GM19438 (cell line): ENCODE data around the gene MRPS24.
"Not testable (repeated sequence)": the region's sequence is repeated elsewhere in the genome, so short reads cannot be mapped to it uniquely, and the experiment has no call there.

Experiments
- ATAC-seq: cut with Tn5 transposase; IDR thresholded peaks from one replicate; pipeline ENCODE4 v1.9.1; 2021; ENCODE audit warnings: low read depth; ENCODE audit not compliant: unreplicated experiment

The MRPS24 gene

DNA sequence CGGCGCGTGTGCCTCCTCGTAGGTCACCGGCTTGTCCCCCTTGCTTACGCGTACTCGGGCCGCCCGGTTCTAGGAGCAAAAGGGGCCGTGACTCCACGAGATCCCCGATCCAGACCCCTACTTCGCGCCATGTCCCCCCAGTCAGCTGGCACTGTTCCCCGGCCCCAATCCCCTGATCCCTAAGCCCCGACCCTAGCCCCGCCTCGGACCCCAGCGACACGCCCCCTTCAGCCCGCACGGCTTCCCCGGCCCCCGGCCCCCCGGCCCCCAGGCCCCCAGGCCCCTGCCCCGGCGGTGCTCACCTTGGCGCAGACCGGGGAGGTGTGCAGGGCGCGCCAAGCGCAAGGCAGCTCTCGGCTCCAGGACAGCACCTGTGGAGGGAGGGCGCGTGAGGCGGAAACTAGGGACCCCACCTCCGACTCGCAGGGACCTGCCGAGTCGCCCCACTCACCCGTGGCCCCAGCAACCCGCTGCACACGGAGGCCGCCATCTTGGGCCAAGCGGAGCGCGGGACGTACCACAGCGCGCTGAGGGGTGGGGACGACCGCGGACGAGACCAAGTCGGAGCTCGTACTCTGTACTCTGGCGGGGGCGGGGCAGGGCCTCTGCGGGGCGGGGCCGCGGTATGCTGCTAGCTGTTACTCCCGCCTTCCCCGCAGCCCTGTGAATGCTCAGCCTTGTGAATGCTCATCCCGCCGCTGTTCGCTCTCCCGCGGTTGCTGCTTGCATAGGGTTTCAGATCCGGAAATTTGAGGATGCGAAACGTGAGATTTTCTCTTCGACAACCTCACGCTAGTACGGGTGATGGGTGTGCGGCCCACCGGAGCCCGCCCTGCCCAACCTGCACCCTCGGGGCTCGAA lies at the start of gene MRPS24:
Gene MRPS24, minus strand, starts transcription at position 512 of the 861 bp plus-strand sequence. Its CDS starts 22 bp downstream, at position 490.
- peak; percentile 88 for ATAC-seq

GRCh38 chr7:43915907-43916306 lies 46.6 kb upstream of the MRPS24 start:
- ATAC-seq = no peak

DNA sequence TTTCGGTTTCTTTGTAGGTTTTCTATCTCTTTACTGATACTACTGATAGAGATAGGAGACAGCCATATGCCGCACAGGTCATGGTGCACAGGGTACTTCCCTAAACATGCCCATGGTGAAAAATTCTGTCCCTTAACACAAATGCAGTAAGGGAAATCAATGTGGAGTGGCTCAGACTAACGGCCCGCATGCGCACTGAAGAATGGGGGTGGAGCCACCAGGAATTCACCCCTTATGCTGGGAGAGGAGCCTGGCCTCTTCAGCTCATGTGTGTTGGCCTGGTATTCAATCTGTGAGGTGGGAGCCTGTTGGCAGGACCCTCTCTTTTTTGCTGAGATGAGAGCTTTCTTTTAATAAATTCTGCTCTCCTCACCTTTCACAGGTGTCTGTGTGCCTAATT lies 45.5 kb upstream of the MRPS24 start:
- no peak for ATAC-seq

GRCh38 chr7:43906331-43907010 lies 37.2 kb upstream of the MRPS24 start, which contains the start of gene URGCP:
TSS of gene URGCP (minus strand) at chr7:43906596. CDS start at chr7:43906575, 21 bp downstream.
- ATAC-seq = peak; percentile 63

- peak; percentile 40 for ATAC-seq
Observed at GRCh38 chr7:43905956-43906330, 36.6 kb upstream of the MRPS24 start.

DNA sequence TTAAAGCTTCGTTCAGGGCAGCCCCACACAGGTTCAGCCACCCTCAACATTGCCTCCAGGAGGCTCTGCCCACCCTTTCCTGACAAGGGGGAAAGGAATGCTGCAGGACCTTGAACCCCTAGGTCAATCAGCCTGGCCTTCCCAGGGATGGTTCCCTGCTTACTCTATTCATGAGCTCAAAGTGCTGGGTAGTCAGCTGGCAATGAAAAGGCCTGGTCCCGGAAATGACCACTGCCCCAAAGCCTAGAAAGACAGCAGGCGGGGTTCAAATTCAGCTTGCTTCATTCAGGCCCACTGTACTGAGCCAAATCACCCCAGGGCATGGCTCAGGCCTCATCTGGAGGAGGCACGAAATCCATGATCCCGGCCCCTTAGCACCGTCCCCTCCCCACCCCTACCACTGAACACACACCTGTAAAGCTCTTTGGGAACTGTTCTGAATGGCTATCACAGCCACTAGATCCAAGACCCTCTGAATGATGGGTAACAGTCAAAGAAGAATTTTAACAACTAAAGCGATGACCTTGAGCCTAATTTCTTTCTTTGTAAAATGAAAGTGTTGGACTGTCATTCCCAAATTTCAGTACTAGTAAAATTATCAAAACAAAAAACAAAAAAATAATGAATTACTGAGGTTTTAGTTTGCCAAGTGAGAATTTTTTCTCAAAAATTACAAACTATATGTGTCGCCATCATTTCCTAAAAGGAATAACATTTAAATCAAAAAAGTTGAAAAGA lies 36.1 kb upstream of the MRPS24 start:
- ATAC-seq = no peak

GRCh38 chr7:43904533-43905208 lies 35.4 kb upstream of the MRPS24 start:
- no peak for ATAC-seq

DNA sequence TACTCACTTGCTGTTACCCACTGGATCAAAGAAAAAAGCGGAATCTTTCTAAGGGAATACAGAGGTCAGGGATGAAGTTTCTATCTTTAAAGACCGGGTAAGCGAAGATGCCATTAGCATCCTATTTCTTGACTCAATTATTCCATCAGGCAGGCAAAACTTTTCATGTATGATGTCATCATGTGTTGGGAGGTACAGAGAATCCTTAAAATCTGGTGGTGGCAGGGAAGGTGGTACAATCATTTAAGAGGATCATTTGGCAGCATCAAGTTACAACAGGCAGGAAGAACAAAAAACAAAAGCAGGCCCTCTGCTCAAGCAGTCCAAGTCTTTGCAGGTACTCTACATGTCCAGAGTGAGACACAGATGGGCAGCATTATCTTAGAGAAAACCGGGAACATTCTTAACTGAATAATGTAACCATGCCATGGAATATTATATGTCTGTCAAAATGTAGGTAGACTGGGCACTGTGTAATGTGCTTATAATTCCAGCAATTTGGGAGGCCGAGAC lies 33.3 kb upstream of the MRPS24 start:
- ATAC-seq = no peak

DNA sequence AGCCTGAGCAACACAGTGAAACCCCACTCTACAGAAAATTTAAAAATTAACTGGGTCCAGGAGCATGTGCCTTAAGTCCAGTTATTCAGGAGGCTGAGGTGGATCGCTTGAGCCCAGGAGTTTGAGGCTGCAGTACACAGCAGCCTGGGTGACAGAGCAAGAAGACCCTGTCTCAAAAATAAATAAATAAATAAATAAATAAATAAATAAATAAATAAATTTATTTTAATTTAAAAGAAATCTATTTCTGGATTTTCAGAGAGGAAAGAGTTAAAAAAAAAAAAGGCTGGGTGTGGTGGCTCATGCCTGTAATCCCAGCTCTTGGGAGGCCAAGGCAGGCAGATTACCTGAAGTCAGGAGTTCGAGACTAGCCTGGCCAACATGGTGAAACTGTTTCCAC lies 29.3 kb upstream of the MRPS24 start:
- ATAC-seq = not testable (repeated sequence)

DNA sequence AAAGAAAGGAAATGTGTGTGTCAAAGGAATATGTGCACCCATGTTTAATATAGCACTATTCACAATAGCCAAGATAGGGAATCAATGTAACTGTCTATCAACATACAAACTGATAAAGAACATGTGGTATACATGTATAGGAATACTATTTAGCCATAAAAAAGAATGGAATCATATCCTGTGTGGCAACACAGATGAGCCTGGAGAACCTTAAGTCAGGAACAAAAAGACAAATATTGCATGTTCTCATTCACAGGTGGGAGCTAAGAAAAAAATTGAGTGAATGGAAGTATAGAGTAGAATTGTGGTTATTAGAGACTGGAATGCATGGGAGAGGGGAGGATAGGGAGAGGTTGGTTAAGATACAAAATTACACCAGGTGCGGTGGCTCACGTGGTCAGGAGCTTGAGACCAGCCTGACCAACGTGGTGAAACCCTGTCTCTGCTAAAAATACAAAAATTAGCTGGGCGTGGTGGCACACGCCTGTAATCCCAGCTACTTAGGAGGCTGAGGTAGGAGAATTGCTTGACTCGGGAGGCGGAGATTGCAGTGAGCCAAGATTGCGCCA lies 26.6 kb upstream of the MRPS24 start:
- ATAC-seq = no peak

DNA sequence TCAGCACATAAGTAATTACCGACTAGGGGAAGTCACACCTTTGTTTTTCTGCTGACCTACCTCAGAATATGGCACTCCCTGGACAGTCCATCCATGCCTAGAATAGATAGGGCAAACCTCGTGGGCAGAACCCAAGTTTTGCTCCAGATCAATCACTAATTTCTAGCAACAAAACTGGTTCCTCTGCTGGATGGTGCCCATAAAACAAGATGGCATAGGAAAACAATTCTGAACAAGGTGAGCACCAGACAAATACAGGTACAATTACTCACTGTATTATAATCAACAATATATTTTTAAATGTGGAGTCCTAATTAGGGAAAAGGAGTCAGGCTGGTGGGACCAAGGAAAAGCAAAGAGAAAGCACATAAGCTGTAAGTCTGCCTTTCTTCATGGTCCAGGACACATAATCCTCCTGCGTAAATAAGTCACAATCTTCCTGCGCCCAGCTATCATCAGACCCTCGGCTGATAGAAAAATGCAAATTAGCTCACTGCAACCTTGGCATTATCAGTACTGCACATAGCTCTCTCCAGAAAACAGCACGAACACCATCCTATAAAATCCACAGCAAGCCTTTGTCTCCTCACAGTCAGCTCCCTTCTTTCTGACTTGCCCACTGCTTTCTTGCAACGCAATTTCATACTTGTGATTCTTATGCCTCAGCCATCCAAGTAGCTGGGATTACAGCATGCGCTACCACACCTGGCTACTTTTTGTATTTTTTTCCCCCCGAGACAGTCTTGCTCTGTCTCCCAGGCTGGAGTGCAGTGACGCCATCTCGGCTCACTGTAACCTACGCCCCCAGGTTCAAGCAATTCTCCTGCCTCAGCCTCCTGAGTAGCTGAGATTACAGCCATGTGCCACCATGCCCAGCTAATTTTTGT lies 22.0 kb upstream of the MRPS24 start:
- ATAC-seq = no peak

- no peak for ATAC-seq
Observed at GRCh38 chr7:43890468-43890867, 21.2 kb upstream of the MRPS24 start.

GRCh38 chr7:43888993-43889945 lies 20.0 kb upstream of the MRPS24 start:
- no peak for ATAC-seq

- no peak for ATAC-seq
Observed at GRCh38 chr7:43884617-43885016, 15.3 kb upstream of the MRPS24 start.

- no peak for ATAC-seq
Observed at GRCh38 chr7:43884209-43884608, 14.9 kb upstream of the MRPS24 start.

GRCh38 chr7:43880596-43880995 lies 11.3 kb upstream of the MRPS24 start:
- no peak for ATAC-seq

DNA sequence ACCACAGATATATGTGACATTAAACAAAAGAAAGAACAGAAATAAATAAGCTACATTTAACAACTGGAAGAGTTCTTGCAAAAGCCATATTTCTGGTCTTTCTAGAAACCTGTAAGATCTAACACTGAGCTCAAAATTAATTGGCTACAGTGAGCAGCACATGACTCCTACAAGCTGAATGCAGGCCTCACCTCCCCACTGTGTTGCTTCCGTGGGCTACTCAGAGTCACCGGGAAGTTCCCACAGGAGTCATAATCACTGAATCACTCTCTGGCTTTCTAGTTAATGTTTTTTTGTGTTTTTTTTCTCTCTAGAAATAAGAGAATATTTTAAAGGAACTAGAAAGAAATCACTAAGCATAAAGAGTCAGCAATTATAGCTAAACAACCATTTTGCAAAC lies 10.2 kb upstream of the MRPS24 start:
- no peak for ATAC-seq

DNA sequence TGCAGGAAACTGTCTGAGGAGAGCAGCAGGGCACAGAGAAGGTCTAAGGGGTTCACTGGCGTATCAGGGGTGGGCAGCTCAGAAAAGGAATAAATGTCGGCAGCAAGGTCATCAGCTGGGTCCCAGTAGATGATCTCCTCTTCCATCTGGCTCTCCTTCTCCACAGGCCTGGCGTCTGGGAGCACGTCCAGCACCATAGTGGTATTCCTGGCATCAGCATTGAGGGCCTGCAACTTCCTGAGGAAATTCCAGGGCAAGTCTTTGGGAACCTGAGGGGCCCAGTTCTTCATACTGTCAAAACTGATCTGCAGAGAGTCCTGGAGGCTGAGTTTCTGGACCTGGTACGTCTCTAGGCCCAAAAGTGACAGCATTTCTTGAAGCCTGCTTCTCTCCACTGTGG lies 9.6 kb upstream of the MRPS24 start:
- ATAC-seq = no peak
